ENCODE data around the gene PPM1M.

The PPM1M gene

GRCh38 chr3:52210037-52210436 lies 35.5 kb upstream of the PPM1M start:
- H3K27me3 ChIP-seq (ENCODE audit: insufficient read depth, insufficient read length), result no peaks in the 10 kb centered on the region
- H3K4me3 ChIP-seq (ENCODE audit: insufficient read length, low read depth), result no peak overlapping the region
- no peak for DNase-seq (ENCODE audit: low read depth, low spot score)
- no peak overlapping the region for H3K9ac ChIP-seq (ENCODE audit: insufficient read length, low read depth)
- H3K36me3 ChIP-seq (ENCODE audit: insufficient read depth, insufficient read length, low read length), result peaks cover 94% of the 10 kb centered on the region
- H3K4me1 ChIP-seq (ENCODE audit: insufficient read depth, insufficient read length), result no peaks in the 10 kb centered on the region
- TF ChIP-seq ZNF274 (IDR thresholded peaks at IDR 0.05; ENCODE audit: low read depth, low read length), result no peak
- no peak for TF ChIP-seq SUZ12 (IDR thresholded peaks at IDR 0.05; ENCODE audit: extremely low read depth, insufficient read depth, insufficient read length)
- TF ChIP-seq YY1 (IDR thresholded peaks at IDR 0.05; ENCODE audit: insufficient read depth, insufficient read length), result no peak
- H3K9me3 ChIP-seq (ENCODE audit: insufficient read depth, low read length), result no peaks in the 10 kb centered on the region

- Histone ChIP-seq H3K27me3 (ENCODE audit: insufficient read depth, insufficient read length) (no peaks in the 10 kb centered on the region), H3K36me3 (ENCODE audit: insufficient read depth, insufficient read length, low read length) (peaks cover 94% of the 10 kb centered on the region), H3K9ac (ENCODE audit: insufficient read length, low read depth) (no peak overlapping the region), H3K4me1 (ENCODE audit: insufficient read depth, insufficient read length) (no peaks in the 10 kb centered on the region), H3K4me3 (ENCODE audit: insufficient read length, low read depth) (no peak overlapping the region), H3K9me3 (ENCODE audit: insufficient read depth, low read length) (no peaks in the 10 kb centered on the region)
- TF ChIP-seq YY1 (IDR thresholded peaks at IDR 0.05; ENCODE audit: insufficient read depth, insufficient read length) (no peak), ZNF274 (IDR thresholded peaks at IDR 0.05; ENCODE audit: low read depth, low read length) (no peak), SUZ12 (IDR thresholded peaks at IDR 0.05; ENCODE audit: extremely low read depth, insufficient read depth, insufficient read length) (no peak)
- DNase-seq (ENCODE audit: low read depth, low spot score), result no peak
These were observed 35.0 kb upstream of the PPM1M start for GRCh38 chr3:52210550-52211046.

- no peaks in the 10 kb centered on the region for H3K4me1 ChIP-seq (ENCODE audit: insufficient read depth, insufficient read length)
- no peak overlapping the region for H3K9ac ChIP-seq (ENCODE audit: insufficient read length, low read depth)
These were observed 34.2 kb upstream of the PPM1M start for GRCh38 chr3:52211268-52211891.

GRCh38 chr3:52213005-52213404 lies 32.6 kb upstream of the PPM1M start:
- DNase-seq (ENCODE audit: low read depth, low spot score), result no peak
- Histone ChIP-seq H3K36me3 (ENCODE audit: insufficient read depth, insufficient read length, low read length) (peaks cover 83% of the 10 kb centered on the region), H3K4me3 (ENCODE audit: insufficient read length, low read depth) (no peak overlapping the region), H3K4me1 (ENCODE audit: insufficient read depth, insufficient read length) (peaks cover 2% of the 10 kb centered on the region), H3K9ac (ENCODE audit: insufficient read length, low read depth) (no peak overlapping the region), H3K9me3 (ENCODE audit: insufficient read depth, low read length) (no peaks in the 10 kb centered on the region), H3K27me3 (ENCODE audit: insufficient read depth, insufficient read length) (no peaks in the 10 kb centered on the region)
- no peak for TF ChIP-seq ZNF274 (IDR thresholded peaks at IDR 0.05; ENCODE audit: low read depth, low read length)
- TF ChIP-seq SUZ12 (IDR thresholded peaks at IDR 0.05; ENCODE audit: extremely low read depth, insufficient read depth, insufficient read length), result no peak
- no peak for TF ChIP-seq YY1 (IDR thresholded peaks at IDR 0.05; ENCODE audit: insufficient read depth, insufficient read length)

More at GRCh38 chr3:52211268-52211891, 34.2 kb upstream of the PPM1M start:
- Histone ChIP-seq H3K36me3 (ENCODE audit: insufficient read depth, insufficient read length, low read length) (peaks cover 92% of the 10 kb centered on the region), H3K9me3 (ENCODE audit: insufficient read depth, low read length) (no peaks in the 10 kb centered on the region), H3K4me3 (ENCODE audit: insufficient read length, low read depth) (no peak overlapping the region), H3K27me3 (ENCODE audit: insufficient read depth, insufficient read length) (no peaks in the 10 kb centered on the region)
- no peak for DNase-seq (ENCODE audit: low read depth, low spot score)
- TF ChIP-seq YY1 (IDR thresholded peaks at IDR 0.05; ENCODE audit: insufficient read depth, insufficient read length) (no peak), ZNF274 (IDR thresholded peaks at IDR 0.05; ENCODE audit: low read depth, low read length) (no peak), SUZ12 (IDR thresholded peaks at IDR 0.05; ENCODE audit: extremely low read depth, insufficient read depth, insufficient read length) (no peak)

- no peaks in the 10 kb centered on the region for H3K9me3 ChIP-seq (ENCODE audit: insufficient read depth, low read length)
- no peak overlapping the region for H3K9ac ChIP-seq (ENCODE audit: insufficient read length, low read depth)
- no peak for DNase-seq (ENCODE audit: low read depth, low spot score)
- TF ChIP-seq YY1 (IDR thresholded peaks at IDR 0.05; ENCODE audit: insufficient read depth, insufficient read length) (no peak), SUZ12 (IDR thresholded peaks at IDR 0.05; ENCODE audit: extremely low read depth, insufficient read depth, insufficient read length) (no peak), ZNF274 (IDR thresholded peaks at IDR 0.05; ENCODE audit: low read depth, low read length) (no peak)
- H3K4me1 ChIP-seq (ENCODE audit: insufficient read depth, insufficient read length), result peaks cover 4% of the 10 kb centered on the region
- peaks cover 74% of the 10 kb centered on the region for H3K36me3 ChIP-seq (ENCODE audit: insufficient read depth, insufficient read length, low read length)
- no peak overlapping the region for H3K4me3 ChIP-seq (ENCODE audit: insufficient read length, low read depth)
- H3K27me3 ChIP-seq (ENCODE audit: insufficient read depth, insufficient read length), result no peaks in the 10 kb centered on the region
These were observed 31.7 kb upstream of the PPM1M start for GRCh38 chr3:52213901-52214300.

GRCh38 chr3:52215351-52215750 lies 30.2 kb upstream of the PPM1M start:
- no peak overlapping the region for H3K4me3 ChIP-seq (ENCODE audit: insufficient read length, low read depth)
- H3K4me1 ChIP-seq (ENCODE audit: insufficient read depth, insufficient read length), result peaks cover 7% of the 10 kb centered on the region
- DNase-seq (ENCODE audit: low read depth, low spot score), result no peak
- H3K9me3 ChIP-seq (ENCODE audit: insufficient read depth, low read length), result no peaks in the 10 kb centered on the region
- H3K36me3 ChIP-seq (ENCODE audit: insufficient read depth, insufficient read length, low read length), result peaks cover 60% of the 10 kb centered on the region
- TF ChIP-seq ZNF274 (IDR thresholded peaks at IDR 0.05; ENCODE audit: low read depth, low read length) (no peak), YY1 (IDR thresholded peaks at IDR 0.05; ENCODE audit: insufficient read depth, insufficient read length) (no peak), SUZ12 (IDR thresholded peaks at IDR 0.05; ENCODE audit: extremely low read depth, insufficient read depth, insufficient read length) (no peak)
- no peaks in the 10 kb centered on the region for H3K27me3 ChIP-seq (ENCODE audit: insufficient read depth, insufficient read length)
- H3K9ac ChIP-seq (ENCODE audit: insufficient read length, low read depth), result no peak overlapping the region

- DNase-seq (ENCODE audit: low read depth, low spot score), result no peak
- Histone ChIP-seq H3K27me3 (ENCODE audit: insufficient read depth, insufficient read length) (no peaks in the 10 kb centered on the region), H3K4me3 (ENCODE audit: insufficient read length, low read depth) (no peak overlapping the region), H3K9me3 (ENCODE audit: insufficient read depth, low read length) (no peaks in the 10 kb centered on the region), H3K4me1 (ENCODE audit: insufficient read depth, insufficient read length) (peaks cover 13% of the 10 kb centered on the region), H3K9ac (ENCODE audit: insufficient read length, low read depth) (no peak overlapping the region), H3K36me3 (ENCODE audit: insufficient read depth, insufficient read length, low read length) (peaks cover 46% of the 10 kb centered on the region)
- TF ChIP-seq ZNF274 (IDR thresholded peaks at IDR 0.05; ENCODE audit: low read depth, low read length) (no peak), SUZ12 (IDR thresholded peaks at IDR 0.05; ENCODE audit: extremely low read depth, insufficient read depth, insufficient read length) (no peak), YY1 (IDR thresholded peaks at IDR 0.05; ENCODE audit: insufficient read depth, insufficient read length) (no peak)
These were observed 28.8 kb upstream of the PPM1M start for GRCh38 chr3:52216585-52217408.

Measured in NT2/D1 (cell line).